HG02798 (cell line): Measurements from ENCODE around the gene SEMA3D.

Experiments
- ATAC-seq: cut with Tn5 transposase; IDR thresholded peaks from one replicate; pipeline ENCODE4 v1.9.1; 2021; ENCODE audit warnings: mild to moderate bottlenecking; ENCODE audit not compliant: unreplicated experiment, poor library complexity

SEMA3D gene

GRCh38 chr7:85185424-85186082 is 1.3 kb downstream of the SEMA3D start:
- ATAC-seq, result no peak

GRCh38 chr7:85184599-85185423 is 2.0 kb downstream of the SEMA3D start:
- no peak for ATAC-seq

- ATAC-seq, result no peak
Observed at GRCh38 chr7:85183296-85183695, 3.6 kb downstream of the SEMA3D start.

DNA sequence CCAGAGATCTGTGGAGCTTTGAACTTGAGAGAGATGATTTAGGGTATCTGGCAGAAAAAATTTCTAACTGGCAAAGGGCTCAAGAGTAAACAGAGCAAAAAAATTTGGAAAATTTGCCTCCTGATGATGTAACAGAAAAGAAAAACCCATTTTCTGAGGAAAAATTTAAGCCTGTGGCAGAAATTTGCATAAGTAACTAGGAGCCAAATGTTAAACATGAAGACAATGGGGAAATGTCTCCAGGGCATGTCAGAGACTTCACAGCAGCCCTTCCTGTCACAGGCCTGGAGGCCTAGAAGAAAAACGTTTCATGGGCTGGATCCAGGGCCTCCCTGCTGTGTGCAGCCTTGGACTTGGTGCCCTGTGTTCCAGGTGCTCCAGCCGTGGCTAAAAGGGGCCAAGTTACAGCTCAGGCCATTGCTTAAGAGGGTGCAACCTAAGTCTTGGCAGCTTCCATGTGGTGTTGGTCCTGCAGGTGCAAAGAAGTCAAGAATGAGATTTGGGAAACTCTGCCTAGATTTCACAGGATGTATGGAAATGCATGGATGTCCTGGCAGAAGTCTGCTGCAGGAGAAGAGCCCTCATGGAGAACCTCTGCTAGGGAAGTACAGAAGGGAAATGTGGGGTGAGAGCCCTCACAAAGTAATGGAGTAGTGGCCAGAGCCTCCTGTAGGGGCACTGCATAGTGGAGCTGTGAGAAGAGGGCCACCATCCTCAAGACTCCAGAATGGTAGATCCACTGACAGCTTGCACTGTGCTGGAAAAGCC is 8.1 kb downstream of the SEMA3D start:
- no peak for ATAC-seq

- ATAC-seq, result no peak
Observed at GRCh38 chr7:85177316-85177715, 9.5 kb downstream of the SEMA3D start.

- ATAC-seq, result no peak
Observed at GRCh38 chr7:85176197-85176596, 10.7 kb downstream of the SEMA3D start.

DNA sequence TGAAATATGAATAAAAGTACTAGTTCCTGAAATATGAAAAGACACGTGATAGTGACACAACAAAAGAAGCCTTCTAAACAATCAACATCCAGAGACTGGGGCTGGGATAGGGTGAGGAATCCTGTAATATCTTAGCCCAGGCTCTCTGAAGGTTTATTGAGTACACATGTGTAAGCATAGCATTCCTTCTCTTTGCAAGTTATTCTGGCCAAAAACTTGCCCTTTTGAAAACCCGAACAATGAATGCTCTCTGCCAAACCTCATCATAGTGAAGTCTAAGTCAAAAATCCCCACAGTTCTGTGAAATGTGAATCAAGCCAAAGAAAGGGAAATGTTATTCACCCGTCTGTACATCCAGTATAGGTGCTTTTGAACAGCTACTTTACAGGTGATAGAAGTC is 11.6 kb downstream of the SEMA3D start:
- no peak for ATAC-seq

- no peak for ATAC-seq
Observed at GRCh38 chr7:85172530-85172941, 14.3 kb downstream of the SEMA3D start.

- no peak for ATAC-seq
Observed at GRCh38 chr7:85167636-85168035, 19.2 kb downstream of the SEMA3D start.

DNA sequence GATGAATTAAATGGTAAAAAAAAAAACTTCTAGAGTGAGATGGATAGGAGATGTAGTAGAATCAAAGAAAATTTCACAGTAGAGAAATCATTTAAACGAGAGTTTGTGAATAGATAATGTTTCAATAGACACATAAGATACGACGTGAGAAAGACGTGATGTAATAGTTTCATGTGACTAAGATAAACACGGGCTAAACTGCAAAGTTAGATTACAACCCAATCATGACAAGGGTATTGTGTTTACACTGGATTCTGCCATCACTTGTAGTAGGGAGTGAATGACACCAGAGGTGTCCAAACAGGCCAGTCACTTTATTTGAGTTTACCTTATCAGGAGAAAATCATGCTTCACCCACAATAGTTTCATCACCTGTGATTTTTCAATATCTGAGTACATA is 21.6 kb downstream of the SEMA3D start:
- no peak for ATAC-seq

GRCh38 chr7:85164376-85164775 is 22.5 kb downstream of the SEMA3D start:
- ATAC-seq, result no peak

- ATAC-seq, result no peak
Observed at GRCh38 chr7:85162721-85163120, 24.1 kb downstream of the SEMA3D start.

- ATAC-seq, result peak; percentile 85
Observed at GRCh38 chr7:85160223-85160622, 26.6 kb downstream of the SEMA3D start.

- no peak for ATAC-seq
Observed at GRCh38 chr7:85159003-85159402, 27.9 kb downstream of the SEMA3D start.

GRCh38 chr7:85156661-85157208 is 30.1 kb downstream of the SEMA3D start:
- no peak for ATAC-seq

DNA sequence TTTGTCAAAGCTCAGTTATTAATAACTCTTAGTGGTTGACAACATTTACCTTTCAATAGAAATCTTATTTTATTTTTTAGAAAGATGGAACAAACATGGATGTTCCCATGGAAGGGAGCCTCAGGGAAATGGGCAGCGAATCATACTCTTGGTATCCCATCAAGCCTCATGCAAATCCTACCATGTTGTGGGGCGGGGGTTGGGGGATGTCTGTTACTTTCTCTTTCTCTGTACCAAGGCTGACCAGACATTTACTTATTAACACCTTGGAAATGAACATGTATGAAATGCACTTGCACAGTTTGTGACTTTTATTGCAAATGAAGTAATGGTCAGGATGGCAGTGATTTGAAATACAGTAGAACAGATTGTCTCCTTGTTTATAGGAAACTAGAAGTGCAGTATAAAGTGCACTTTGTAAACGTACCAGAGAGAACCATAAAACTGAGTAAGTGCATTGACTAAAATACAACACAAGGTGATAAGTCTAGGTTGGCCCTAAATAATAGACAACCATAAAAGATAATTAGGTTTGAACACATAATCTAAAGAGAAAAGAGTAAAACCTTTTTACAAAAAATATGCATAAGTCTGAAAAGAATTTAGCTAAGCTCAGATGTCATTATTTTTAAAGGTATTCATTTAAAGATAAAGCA is 32.4 kb downstream of the SEMA3D start:
- ATAC-seq, result no peak

GRCh38 chr7:85153715-85154114 is 33.1 kb downstream of the SEMA3D start:
- no peak for ATAC-seq

GRCh38 chr7:85150624-85151023 is 36.2 kb downstream of the SEMA3D start:
- no peak for ATAC-seq

- no peak for ATAC-seq
Observed at GRCh38 chr7:85144771-85145170, 42.1 kb downstream of the SEMA3D start.

GRCh38 chr7:85135977-85136376 is 50.9 kb downstream of the SEMA3D start:
- ATAC-seq, result no peak
